HG03060 (cell line): ENCODE measurements around the gene ANKRD2.
"Not testable (repeated sequence)": the region's sequence is repeated elsewhere in the genome, so short reads cannot be mapped to it uniquely, and the experiment has no call there.

Experiments used
- ATAC-seq: cut with Tn5 transposase; IDR thresholded peaks from one replicate; pipeline ENCODE4 v1.9.1; 2021; ENCODE audit warnings: low read depth, moderate number of reproducible peaks; ENCODE audit not compliant: unreplicated experiment

Gene ANKRD2

GRCh38 chr10:97546456-97547270 is 25.9 kb upstream of the ANKRD2 start:
- no peak for ATAC-seq

- no peak for ATAC-seq
Measured at GRCh38 chr10:97547271-97547600, 25.3 kb upstream of the ANKRD2 start.

- no peak for ATAC-seq
Measured at GRCh38 chr10:97547962-97548361, 24.6 kb upstream of the ANKRD2 start.

GRCh38 chr10:97548828-97549455 is 23.6 kb upstream of the ANKRD2 start:
- ATAC-seq: no peak

- no peak for ATAC-seq
Measured at GRCh38 chr10:97549587-97550322, 22.8 kb upstream of the ANKRD2 start.

GRCh38 chr10:97550336-97551149 is 22.0 kb upstream of the ANKRD2 start:
- no peak for ATAC-seq

GRCh38 chr10:97551271-97551670 is 21.3 kb upstream of the ANKRD2 start:
- ATAC-seq: no peak

- ATAC-seq: no peak
Measured at GRCh38 chr10:97553575-97554031, 19.0 kb upstream of the ANKRD2 start.

- not testable (repeated sequence) for ATAC-seq
Measured at GRCh38 chr10:97554336-97554735, 18.2 kb upstream of the ANKRD2 start.

GRCh38 chr10:97555541-97555940 is 17.0 kb upstream of the ANKRD2 start:
- not testable (repeated sequence) for ATAC-seq

GRCh38 chr10:97560731-97561381 is 11.7 kb upstream of the ANKRD2 start:
- ATAC-seq: not testable (repeated sequence)

GRCh38 chr10:97561386-97562077 is 11.0 kb upstream of the ANKRD2 start:
- ATAC-seq: not testable (repeated sequence)

- not testable (repeated sequence) for ATAC-seq
Measured at GRCh38 chr10:97562329-97562728, 10.2 kb upstream of the ANKRD2 start.

- ATAC-seq: no peak
Measured at GRCh38 chr10:97563337-97563736, 9.2 kb upstream of the ANKRD2 start.

- no peak for ATAC-seq
Measured at GRCh38 chr10:97564776-97565175, 7.8 kb upstream of the ANKRD2 start.

- ATAC-seq: no peak
Measured at GRCh38 chr10:97566336-97566996, 6.1 kb upstream of the ANKRD2 start.

- no peak for ATAC-seq
Measured at GRCh38 chr10:97567891-97568290, 4.7 kb upstream of the ANKRD2 start.

- ATAC-seq: no peak
Measured at GRCh38 chr10:97570146-97570788, 2.3 kb upstream of the ANKRD2 start.
